OCI-LY3 (cell line): ENCODE results near the gene HIGD1C.

Source experiments
- H2AFZ ChIP-seq: fragments of 200-600, 300-600 bp; shearing (Covaris generic); 2 replicates; pipeline ENCODE4 v1.6.0; 2014; ENCODE audit warnings: antibody characterized with exemption, low read depth, low read length
- H3K27ac ChIP-seq: fragments of 200-600, 300-600 bp; sonication (generic); 2 replicates; pipeline ENCODE4 v1.5.1; 2014; ENCODE audit warnings: mild to moderate bottlenecking, low read length, moderate library complexity, mixed read lengths
- H3K27me3 ChIP-seq: fragments of 200-600, 300-600 bp; sonication (generic); 2 replicates; pipeline ENCODE4 v1.6.1; 2014; ENCODE audit warnings: low read depth, low read length, mixed read lengths
- H3K36me3 ChIP-seq: fragments of 200-600, 300-600 bp; sonication (generic); replicated peaks from 2 replicates; pipeline ENCODE3; 2014; ENCODE audit warnings: low read depth, low read length, mixed read lengths
- H3K4me1 ChIP-seq: fragments of 300-600, 200-600 bp; sonication (generic); 2 replicates; pipeline ENCODE4 v1.6.1; 2014; ENCODE audit warnings: low read length, mixed read lengths
- H3K4me2 ChIP-seq: fragments of 200-600, 300-600 bp; sonication (generic); 2 replicates; pipeline ENCODE4 v1.6.1; 2014; ENCODE audit warnings: low read length, mixed read lengths
- H3K4me3 ChIP-seq: fragments of 300-600, 200-600 bp; sonication (generic); 2 replicates; pipeline ENCODE4 v1.5.1; 2014; ENCODE audit warnings: antibody characterized with exemption, mild to moderate bottlenecking, low read length, moderate library complexity
- H3K79me2 ChIP-seq: fragments of 300-600, 200-600 bp; shearing (Covaris generic); 2 replicates; pipeline ENCODE4 v1.6.1; 2014; ENCODE audit warnings: mild to moderate bottlenecking, low read length, mixed read lengths
- H3K9ac ChIP-seq: fragments of 300-600, 200-600 bp; shearing (Covaris generic); 2 replicates; pipeline ENCODE4 v1.6.0; 2014; ENCODE audit warnings: mild to moderate bottlenecking, low read length, moderate library complexity
- H3K9me3 ChIP-seq: fragments of 200-600, 300-600 bp; shearing (Covaris generic); 2 replicates; pipeline ENCODE4 v1.6.1; 2014; ENCODE audit warnings: low read length, mixed read lengths; ENCODE audit not compliant: insufficient read depth
- H4K20me1 ChIP-seq: fragments of 200-600, 300-600 bp; sonication (generic); 2 replicates; pipeline ENCODE4 v1.6.1; 2016; ENCODE audit warnings: low read length, mixed read lengths; ENCODE audit not compliant: insufficient read depth
- EZH2phosphoT487 ChIP-seq: fragments of 200-600 bp; shearing (Covaris generic); IDR thresholded peaks from 2 replicates; pipeline ENCODE4 v1.6.1; 2018; ENCODE audit warnings: antibody characterized with exemption, mixed run types, low read depth
- TF ChIP-seq, protein P1 (sequence below): fragments of 200-600, 300-600 bp; sonication (generic); IDR thresholded peaks from 2 replicates; pipeline ENCODE4 v1.5.1; 2014; ENCODE audit warnings: antibody characterized with exemption, low read length, low read depth

The HIGD1C gene

DNA sequence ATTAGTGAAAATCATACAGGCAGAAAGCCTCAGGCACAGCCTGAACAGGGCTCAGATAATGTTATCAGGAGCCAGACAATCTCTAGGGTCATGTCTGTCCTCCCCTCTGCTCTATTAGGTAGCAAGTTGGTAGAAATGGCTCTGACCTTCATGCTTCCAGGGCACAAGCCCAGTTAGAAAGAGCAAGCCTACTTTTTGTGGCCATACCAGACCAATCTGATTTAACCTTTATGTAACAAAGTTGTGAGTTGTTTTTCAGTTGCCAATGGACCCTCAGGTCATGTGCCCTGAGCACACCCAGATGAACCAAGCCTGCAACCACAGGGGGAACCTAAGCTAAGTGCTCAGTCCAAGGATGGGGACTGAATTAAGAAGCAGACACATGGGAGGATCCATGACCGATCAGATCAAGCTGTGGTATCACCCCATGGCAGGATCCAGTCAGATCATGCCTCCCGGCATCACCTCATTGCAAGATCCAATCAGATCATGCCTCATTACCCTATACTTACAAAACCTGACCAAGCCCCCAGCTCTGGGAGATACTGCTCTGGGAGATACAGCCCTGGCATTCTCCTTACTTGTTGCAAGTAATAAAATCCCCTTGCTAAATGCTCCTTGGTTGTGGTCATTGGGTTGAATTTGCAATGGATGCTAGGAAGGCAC lies 18.8 kb upstream of the HIGD1C start:
- Histone ChIP-seq H3K9me3 (peaks cover 4% of the 10 kb centered on the region; the same call in 1 of the 2 replicates), H3K79me2 (no peaks in the 10 kb centered on the region), H3K9ac (no peak overlapping the region), H3K4me3 (no peak overlapping the region), H3K27me3 (no peaks in the 10 kb centered on the region), H2AFZ (no peak overlapping the region), H3K36me3 (peaks cover 15% of the 10 kb centered on the region), H4K20me1 (no peaks in the 10 kb centered on the region), H3K27ac (no peak overlapping the region), H3K4me2 (no peak overlapping the region), H3K4me1 (no peaks in the 10 kb centered on the region)
- TF ChIP-seq, protein P1, sequence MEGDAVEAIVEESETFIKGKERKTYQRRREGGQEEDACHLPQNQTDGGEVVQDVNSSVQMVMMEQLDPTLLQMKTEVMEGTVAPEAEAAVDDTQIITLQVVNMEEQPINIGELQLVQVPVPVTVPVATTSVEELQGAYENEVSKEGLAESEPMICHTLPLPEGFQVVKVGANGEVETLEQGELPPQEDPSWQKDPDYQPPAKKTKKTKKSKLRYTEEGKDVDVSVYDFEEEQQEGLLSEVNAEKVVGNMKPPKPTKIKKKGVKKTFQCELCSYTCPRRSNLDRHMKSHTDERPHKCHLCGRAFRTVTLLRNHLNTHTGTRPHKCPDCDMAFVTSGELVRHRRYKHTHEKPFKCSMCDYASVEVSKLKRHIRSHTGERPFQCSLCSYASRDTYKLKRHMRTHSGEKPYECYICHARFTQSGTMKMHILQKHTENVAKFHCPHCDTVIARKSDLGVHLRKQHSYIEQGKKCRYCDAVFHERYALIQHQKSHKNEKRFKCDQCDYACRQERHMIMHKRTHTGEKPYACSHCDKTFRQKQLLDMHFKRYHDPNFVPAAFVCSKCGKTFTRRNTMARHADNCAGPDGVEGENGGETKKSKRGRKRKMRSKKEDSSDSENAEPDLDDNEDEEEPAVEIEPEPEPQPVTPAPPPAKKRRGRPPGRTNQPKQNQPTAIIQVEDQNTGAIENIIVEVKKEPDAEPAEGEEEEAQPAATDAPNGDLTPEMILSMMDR = no peak
- no peak for TF ChIP-seq EZH2phosphoT487

DNA sequence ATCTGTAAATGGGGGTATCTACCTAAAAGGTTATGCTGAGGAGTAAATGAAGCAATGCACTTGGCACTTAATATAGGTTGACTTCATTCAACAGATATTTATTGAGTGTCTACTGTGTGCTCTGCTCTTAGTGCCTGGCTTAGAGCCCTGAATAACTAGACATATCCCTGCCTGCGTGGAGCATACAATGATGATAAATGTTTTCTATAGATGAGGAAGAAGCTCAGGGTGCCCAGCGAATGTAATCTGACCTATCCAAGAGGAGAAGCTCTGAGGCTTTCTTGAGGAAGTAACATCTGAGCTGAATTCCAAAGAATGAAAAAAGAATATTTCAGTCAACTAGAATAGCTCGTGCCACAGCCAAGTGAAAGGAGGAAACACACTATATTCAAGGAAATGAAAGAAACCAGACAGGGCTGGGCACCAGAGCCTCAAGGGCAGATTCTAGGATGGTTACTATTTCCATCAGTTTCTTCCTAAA lies 17.9 kb upstream of the HIGD1C start:
- Histone ChIP-seq H4K20me1 (no peaks in the 10 kb centered on the region), H3K9ac (no peak overlapping the region), H3K79me2 (no peaks in the 10 kb centered on the region), H3K36me3 (peaks cover 15% of the 10 kb centered on the region), H3K27me3 (no peaks in the 10 kb centered on the region), H3K4me3 (no peak overlapping the region), H3K27ac (no peak overlapping the region), H2AFZ (no peak overlapping the region), H3K9me3 (peaks cover 4% of the 10 kb centered on the region; the same call in 1 of the 2 replicates), H3K4me2 (no peak overlapping the region), H3K4me1 (no peaks in the 10 kb centered on the region)
- no peak for TF ChIP-seq EZH2phosphoT487
- TF ChIP-seq, protein P1 = no peak

DNA sequence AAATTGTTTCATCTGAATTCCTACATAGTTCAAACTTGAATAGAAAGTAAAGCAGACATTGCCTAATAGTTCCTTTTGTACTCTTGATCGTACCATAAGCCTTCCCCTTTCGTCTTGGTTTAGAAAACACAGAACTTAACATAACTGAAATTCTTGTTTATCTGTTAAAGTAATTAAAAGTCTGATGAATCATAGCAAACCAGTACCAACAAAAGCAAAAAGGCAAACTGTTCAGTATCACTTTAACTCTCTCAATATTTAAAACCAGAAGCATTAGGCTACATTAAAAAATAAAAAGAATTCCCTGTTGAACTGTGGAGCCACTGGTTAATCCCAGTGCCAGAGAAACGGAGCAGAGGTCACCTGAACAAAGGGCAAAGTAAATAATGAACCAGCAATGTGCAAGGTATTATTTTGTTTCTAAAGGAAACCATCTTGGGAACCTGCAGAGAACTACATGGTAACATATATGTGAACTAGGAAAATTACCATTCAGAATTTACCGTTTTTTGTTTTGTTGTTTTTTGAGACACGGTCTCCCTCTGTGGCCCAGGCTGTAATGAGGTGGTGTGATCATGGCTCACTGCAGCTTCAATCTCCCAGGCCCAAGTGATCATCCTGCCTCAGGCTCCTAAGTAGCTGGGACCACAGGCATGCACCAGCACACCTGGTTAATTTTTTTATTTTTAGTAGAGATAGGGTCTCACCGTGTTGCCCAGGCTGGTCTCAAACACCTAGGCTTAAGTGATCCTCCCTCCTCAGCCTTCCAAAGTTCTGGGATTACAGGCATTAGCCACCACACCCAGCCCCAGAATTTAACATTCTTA lies 17.1 kb upstream of the HIGD1C start:
- no peaks in the 10 kb centered on the region for H3K27me3 ChIP-seq
- TF ChIP-seq EZH2phosphoT487 = no peak
- TF ChIP-seq, protein P1 = no peak
- H3K9me3 ChIP-seq = peaks cover 4% of the 10 kb centered on the region; the same call in 1 of the 2 replicates
- no peaks in the 10 kb centered on the region for H4K20me1 ChIP-seq
- no peak overlapping the region for H3K4me2 ChIP-seq
- H3K9ac ChIP-seq = no peak overlapping the region
- H3K36me3 ChIP-seq = peaks cover 15% of the 10 kb centered on the region
- no peaks in the 10 kb centered on the region for H3K79me2 ChIP-seq
- no peak overlapping the region for H3K27ac ChIP-seq
- no peak overlapping the region for H3K4me3 ChIP-seq
- no peak overlapping the region for H2AFZ ChIP-seq
- H3K4me1 ChIP-seq = no peaks in the 10 kb centered on the region

DNA sequence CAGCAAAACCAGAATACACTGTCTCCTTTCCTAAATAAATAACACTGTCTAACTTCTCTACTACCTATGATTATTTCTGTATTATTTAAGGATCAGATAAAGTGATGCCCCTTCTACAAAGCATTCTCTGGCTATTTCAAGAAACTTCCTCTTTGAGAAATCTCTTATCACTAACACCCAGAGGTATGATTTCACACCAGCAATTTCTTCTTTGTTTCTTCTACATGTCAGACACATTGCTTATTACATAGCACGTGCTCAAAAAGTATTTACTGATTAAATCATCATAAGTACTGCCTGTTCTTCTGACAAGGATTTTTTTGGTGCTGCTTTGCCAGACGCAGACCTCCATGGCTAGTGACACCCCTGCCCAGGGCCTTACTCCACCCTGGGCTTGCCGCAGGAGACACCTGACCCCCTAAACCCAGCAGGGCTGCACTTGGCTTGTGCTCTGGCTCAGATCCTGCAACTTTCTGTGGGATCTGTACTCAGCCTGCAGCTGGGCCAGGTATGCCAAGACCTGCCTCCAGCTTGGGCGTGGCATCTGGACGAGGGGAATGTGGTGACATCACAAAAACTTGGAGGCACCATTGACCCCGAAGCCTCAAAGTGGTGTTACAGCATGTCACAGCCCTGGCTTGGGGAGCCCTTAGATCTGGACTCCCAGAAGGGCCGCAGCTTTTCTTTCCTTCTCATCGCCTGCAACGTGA lies 15.4 kb upstream of the HIGD1C start:
- H3K4me1 ChIP-seq = no peaks in the 10 kb centered on the region
- H3K4me3 ChIP-seq = no peak overlapping the region
- no peak overlapping the region for H3K27ac ChIP-seq
- no peak overlapping the region for H3K4me2 ChIP-seq
- peaks cover 15% of the 10 kb centered on the region for H3K36me3 ChIP-seq
- H2AFZ ChIP-seq = no peak overlapping the region
- H3K27me3 ChIP-seq = no peaks in the 10 kb centered on the region
- H3K9ac ChIP-seq = no peak overlapping the region
- H3K79me2 ChIP-seq = no peaks in the 10 kb centered on the region
- H4K20me1 ChIP-seq = no peaks in the 10 kb centered on the region
- H3K9me3 ChIP-seq = peaks cover 4% of the 10 kb centered on the region; the same call in 1 of the 2 replicates
- TF ChIP-seq EZH2phosphoT487 = no peak
- TF ChIP-seq, protein P1 = no peak
